Transverse colon (tissue), 3 donors: ENCODE data around the gene C11orf21.

Experiments
- CTCF ChIP-seq, 5 experiments: fragments of 200-600 bp in 3 of 5; fragments of 450-650 bp in 2 of 5; sonication (generic) in 3 of 5; IDR thresholded peaks; 1 replicate in 2 of 5; 2 replicates in 3 of 5; pipeline ENCODE4 v1.5.1; 2016 to 2017; ENCODE audit warnings: antibody characterized with exemption in 5 of 5, inconsistent platforms in 3 of 5, mild to moderate bottlenecking in 2 of 5, moderate library complexity in 1 of 5
- EP300 ChIP-seq: sonication (generic); formaldehyde crosslinking; IDR thresholded peaks from one replicate; pipeline ENCODE4 v1.6.1; 2017; ENCODE audit warnings: antibody characterized with exemption, low read depth
- POLR2A ChIP-seq: fragments of 450-650 bp; IDR thresholded peaks from one replicate; pipeline ENCODE4 v1.6.1; 2016; ENCODE audit warnings: antibody characterized with exemption, mild to moderate bottlenecking, moderate library complexity

GRCh38 chr11:2300936-2301630 lies 635 bp downstream of the C11orf21 start:
- TF ChIP-seq CTCF (IDR thresholded peaks at IDR 0.05) (no peak), POLR2A (no peak), EP300 (no peak)
